ENCODE measurements around the gene ARHGEF39. TPM values are rescaled to one million over a fixed set of nuclear protein-coding genes. Genes with fewer than 3 reads are reported as not detected.
A peak's percentile ranks its signal among the peaks of the same experiment; 100 is the strongest.

ARHGEF39 gene
- total and polyA plus RNA-seq, 10 of the 15 experiments (the other 5 are each of a cell fraction or from before 2014, with no cell fraction given), result 2.0 to 28.9 (median 13.2) TPM

- TF ChIP-seq NFIC (IDR thresholded peaks at IDR 0.05; ENCODE audit: low read depth, low read length) (no peak), PKNOX1 (IDR thresholded peaks at IDR 0.05) (no peak), NR2C1 (IDR thresholded peaks at IDR 0.05) (no peak), SMARCA5 (IDR thresholded peaks at IDR 0.05) (peak; percentile 94), ZZZ3 (IDR thresholded peaks at IDR 0.05; ENCODE audit: control insufficient read depth, insufficient read length, low read depth) (no peak), EGR1 (IDR thresholded peaks at IDR 0.05; ENCODE audit: borderline replicate concordance in 1 of 2, low read depth in 2 of 2, low read length in 2 of 2) (no peak), PAX5 (IDR thresholded peaks at IDR 0.05; ENCODE audit: borderline replicate concordance, low read depth, low read length) (no peak; the same call in 1 of the 2 replicates), CEBPB (IDR thresholded peaks at IDR 0.05; ENCODE audit: borderline replicate concordance in 1 of 2, low read depth in 2 of 2, low read length in 2 of 2) (no peak), NRF1 (conservative IDR thresholded peaks at IDR 0.05; ENCODE audit: low read depth, low read length) (peak; percentile 86), CUX1 (IDR thresholded peaks at IDR 0.05; ENCODE audit: insufficient replicate concordance, low read depth, low read length) (no peak), GABPA (IDR thresholded peaks at IDR 0.05; ENCODE audit: low read depth) (no peak), YY1 (IDR thresholded peaks at IDR 0.05; ENCODE audit: low read depth, low read length) (peak; percentile 94), ZNF207 (IDR thresholded peaks at IDR 0.05; ENCODE audit: borderline replicate concordance) (peak; percentile 16; the same call in 1 of the 2 replicates), LARP7 (IDR thresholded peaks at IDR 0.05) (peak; percentile 96), EZH2 (IDR thresholded peaks at IDR 0.05; ENCODE audit: borderline replicate concordance, control insufficient read depth, low read depth, low read length) (no peak), ZSCAN29 (IDR thresholded peaks at IDR 0.05) (no peak), SIN3A (IDR thresholded peaks at IDR 0.05; ENCODE audit: low read depth, low read length) (no peak; the same call in 1 of the 2 replicates), NR2C2 (IDR thresholded peaks at IDR 0.05; ENCODE audit: borderline replicate concordance, control insufficient read depth, insufficient read length, low read depth) (no peak), YBX1 (IDR thresholded peaks at IDR 0.05) (no peak), SIX5 (IDR thresholded peaks at IDR 0.05; ENCODE audit: low read depth, low read length, severe bottlenecking) (no peak), CTCF (IDR thresholded peaks at IDR 0.05 in 2 of 3, conservative IDR thresholded peaks at IDR 0.05 in 1 of 3; ENCODE audit: control insufficient read depth in 2 of 3, extremely low read depth in 1 of 3, insufficient read depth in 1 of 3, low read depth in 3 of 3, low read length in 3 of 3) (peak; percentile 47 to 76 (median 64)), SUZ12 (IDR thresholded peaks at IDR 0.05; ENCODE audit: unreplicated experiment) (no peak)
These were observed 6.6 kb downstream of the ARHGEF39 start, which contains the start of gene CCDC107 (continued) for GRCh38 chr9:35658137-35658967.
